HG03097 (cell line): ENCODE data around the gene GPR157.
"Not testable (repeated sequence)": the region's sequence is repeated elsewhere in the genome, so short reads cannot be mapped to it uniquely, and the experiment has no call there.

Experiments used
- ATAC-seq: cut with Tn5 transposase; IDR thresholded peaks from one replicate; pipeline ENCODE4 v1.9.1; 2021; ENCODE audit not compliant: unreplicated experiment, low FRiP score

GPR157 gene

GRCh38 chr1:9120312-9120958 lies 8.5 kb downstream of the GPR157 start:
- ATAC-seq, result no peak

- ATAC-seq, result no peak
These were observed 9.2 kb downstream of the GPR157 start for GRCh38 chr1:9119745-9120144.

GRCh38 chr1:9118186-9118585 lies 10.7 kb downstream of the GPR157 start:
- no peak for ATAC-seq

GRCh38 chr1:9115351-9116205 lies 13.3 kb downstream of the GPR157 start:
- no peak for ATAC-seq

- no peak for ATAC-seq
These were observed 15.7 kb downstream of the GPR157 start for GRCh38 chr1:9112961-9113880.

- ATAC-seq, result no peak
These were observed 16.9 kb downstream of the GPR157 start for GRCh38 chr1:9111957-9112356.

- ATAC-seq, result no peak
These were observed 17.6 kb downstream of the GPR157 start for GRCh38 chr1:9111357-9111691.

- no peak for ATAC-seq
These were observed 18.1 kb downstream of the GPR157 start for GRCh38 chr1:9110669-9111356.

GRCh38 chr1:9108056-9108665 lies 20.7 kb downstream of the GPR157 start:
- no peak for ATAC-seq

- no peak for ATAC-seq
These were observed 21.8 kb downstream of the GPR157 start for GRCh38 chr1:9107136-9107535.

GRCh38 chr1:9106286-9106685 lies 22.6 kb downstream of the GPR157 start:
- no peak for ATAC-seq

GRCh38 chr1:9105336-9105867 lies 23.5 kb downstream of the GPR157 start:
- no peak for ATAC-seq

- no peak for ATAC-seq
These were observed 27.3 kb downstream of the GPR157 start for GRCh38 chr1:9101510-9102146.

GRCh38 chr1:9100471-9101043 lies 28.3 kb downstream of the GPR157 start:
- ATAC-seq, result no peak

GRCh38 chr1:9099555-9099954 lies 29.3 kb downstream of the GPR157 start:
- ATAC-seq, result no peak

- no peak for ATAC-seq
These were observed 30.8 kb downstream of the GPR157 start for GRCh38 chr1:9097947-9098705.

GRCh38 chr1:9095818-9096217 lies 33.1 kb downstream of the GPR157 start:
- no peak for ATAC-seq

GRCh38 chr1:9093996-9094595 lies 34.8 kb downstream of the GPR157 start:
- not testable (repeated sequence) for ATAC-seq
